HG03139 (cell line): ENCODE measurements around the gene ILDR2.

Experiments used
- ATAC-seq: cut with Tn5 transposase; IDR thresholded peaks from one replicate; pipeline ENCODE4 v1.9.1; 2021; ENCODE audit not compliant: unreplicated experiment

Gene ILDR2

DNA sequence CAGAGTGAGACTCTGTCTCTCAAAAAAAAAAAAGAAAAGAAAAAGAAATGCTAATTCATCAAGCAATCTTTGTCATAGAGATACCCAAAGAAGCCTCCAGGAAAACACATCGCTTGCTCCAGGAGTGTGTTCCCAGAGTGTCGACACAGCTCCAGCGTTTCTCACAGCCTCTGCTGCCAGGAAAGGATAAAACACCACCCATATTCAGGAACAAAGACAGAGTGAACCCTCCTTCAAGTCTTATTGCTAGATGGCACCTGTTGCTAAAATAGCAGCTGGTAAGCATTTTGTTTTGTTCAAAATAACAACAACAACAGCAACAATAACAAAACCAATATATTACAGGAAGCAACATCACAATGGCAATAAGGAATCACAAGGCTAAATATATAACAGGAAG, 3.1 kb downstream of the ILDR2 start:
- no peak for ATAC-seq

DNA sequence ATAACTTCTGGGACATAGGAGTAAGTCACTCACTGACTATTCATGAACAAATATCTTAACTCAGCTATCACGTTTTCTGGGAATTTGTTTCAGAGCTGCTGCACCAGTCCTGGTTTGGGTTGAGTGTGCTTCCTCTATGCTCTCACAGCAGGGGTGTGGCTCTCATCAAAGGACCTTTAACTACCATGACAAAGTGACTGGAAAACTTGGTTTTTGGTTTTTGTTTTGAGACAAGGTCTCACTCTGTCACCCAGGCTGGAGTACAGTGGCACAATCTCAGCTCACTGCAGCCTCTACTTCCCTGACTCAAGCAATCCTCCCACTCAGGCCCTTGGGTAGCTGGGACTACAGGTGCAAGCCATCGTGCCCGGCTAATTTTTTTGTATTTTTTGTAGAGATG, 4.1 kb downstream of the ILDR2 start:
- ATAC-seq: no peak

DNA sequence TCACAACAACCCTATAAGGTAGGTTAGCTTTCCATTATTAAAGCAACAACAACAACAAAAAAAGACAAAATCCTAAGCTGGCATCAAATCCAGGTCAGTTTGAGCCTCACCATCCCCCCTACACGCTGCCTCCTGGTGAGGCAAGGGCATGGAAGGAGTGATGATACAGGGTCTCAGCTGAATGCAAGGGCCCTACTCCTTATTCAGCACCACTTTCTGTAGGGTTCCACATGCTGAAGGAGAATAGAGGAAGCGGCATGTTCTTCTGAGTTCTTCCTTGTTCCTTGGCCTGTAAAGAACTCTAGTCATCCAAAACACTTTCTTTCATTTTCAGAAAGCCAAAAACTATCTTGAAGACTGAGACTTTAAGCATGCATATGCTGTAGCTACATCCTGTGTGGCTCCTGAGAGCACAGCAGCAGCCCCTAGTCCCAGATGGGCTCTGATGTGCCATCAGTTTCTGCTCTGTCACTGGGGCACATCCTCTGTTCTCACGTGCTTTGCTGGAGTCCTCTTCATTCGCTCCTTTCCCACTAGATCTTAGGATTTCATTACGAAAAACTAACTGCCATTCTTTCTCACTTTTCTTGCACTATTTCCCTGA, 6.2 kb downstream of the ILDR2 start:
- peak; percentile 80 for ATAC-seq

DNA sequence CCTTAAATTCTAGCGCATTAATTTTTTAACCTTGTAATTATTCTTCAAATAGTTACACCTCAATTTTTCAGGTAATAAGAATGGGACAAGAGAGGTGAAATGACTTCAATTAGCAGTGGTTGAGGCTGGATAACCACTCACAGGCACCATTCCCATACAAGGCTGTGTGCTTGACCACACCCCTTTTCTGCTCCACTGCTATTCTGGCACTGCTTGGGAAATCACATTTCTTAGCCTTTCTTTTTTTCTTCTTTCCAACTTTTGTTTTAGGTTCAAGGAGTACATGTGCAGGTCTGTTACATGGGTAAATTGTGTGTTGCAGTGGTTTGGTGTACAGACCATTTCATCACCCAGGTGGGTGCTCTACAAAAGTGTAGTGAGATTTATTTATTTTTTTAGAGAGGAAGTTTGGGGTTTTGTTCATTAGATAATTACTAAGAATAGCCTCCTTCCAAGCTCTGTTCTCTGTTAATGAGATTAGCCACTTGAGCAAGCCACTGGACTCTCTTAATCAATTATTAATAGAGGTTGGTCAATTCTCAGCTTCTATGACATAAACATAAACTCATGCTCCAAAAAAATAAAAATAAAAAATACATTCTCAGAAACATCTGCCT, 14.4 kb downstream of the ILDR2 start:
- ATAC-seq: peak; percentile 81

DNA sequence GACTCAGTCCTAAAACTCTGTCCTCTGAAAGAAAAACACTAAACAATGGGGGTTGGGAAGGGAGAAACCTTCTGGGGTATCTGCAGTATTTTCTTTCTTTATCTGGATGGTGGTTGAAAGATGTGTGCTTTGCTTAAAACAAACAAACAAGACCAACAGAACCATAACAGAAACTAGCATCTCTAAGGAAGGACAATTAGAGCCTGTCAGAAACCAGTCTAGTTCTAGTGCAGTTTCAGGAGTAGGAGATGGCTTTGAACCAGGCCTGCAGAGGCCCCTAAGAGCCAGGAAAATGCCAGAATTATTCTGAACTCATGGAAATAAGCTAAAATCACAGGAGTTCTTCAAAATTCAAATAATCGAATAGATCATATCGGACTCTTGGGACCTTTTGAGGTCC, 18.5 kb downstream of the ILDR2 start:
- ATAC-seq: no peak

DNA sequence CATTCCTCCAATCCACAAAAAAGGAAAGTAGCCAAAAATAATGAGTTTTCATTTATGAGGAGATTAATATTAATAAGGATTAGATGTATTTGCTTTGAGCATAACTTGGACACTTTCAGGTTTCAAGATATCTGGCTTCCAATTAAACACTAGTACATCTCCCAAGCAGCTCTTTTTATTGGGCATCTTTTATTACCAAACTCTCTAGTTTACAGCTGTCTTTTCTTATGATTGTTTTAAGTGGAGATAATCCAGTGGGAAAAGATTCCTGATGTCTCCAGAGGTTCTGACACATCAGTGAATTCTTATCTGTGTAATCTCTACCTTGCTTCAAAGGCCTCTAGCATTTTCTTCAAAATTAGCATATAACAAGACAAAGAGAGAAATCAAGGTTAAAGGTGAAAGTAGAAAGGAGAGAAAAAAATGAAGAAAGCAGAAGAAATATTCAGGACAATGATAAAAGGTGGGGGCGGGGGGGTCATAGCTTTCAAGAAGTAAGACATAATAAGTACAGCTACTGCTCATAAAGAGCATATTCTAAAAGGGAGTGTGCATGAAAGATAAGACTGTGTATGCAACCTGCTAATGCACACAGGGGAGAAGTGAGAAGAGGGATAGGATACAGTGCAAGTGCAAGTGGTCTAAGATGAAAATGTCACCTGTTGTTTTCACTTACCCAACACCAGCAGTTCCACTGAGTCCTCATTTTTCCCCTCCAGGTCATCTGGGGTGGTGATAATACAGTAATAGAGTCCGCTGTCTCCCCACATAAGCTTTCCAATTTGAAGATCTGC, 19.1 kb downstream of the ILDR2 start:
- ATAC-seq: no peak

DNA sequence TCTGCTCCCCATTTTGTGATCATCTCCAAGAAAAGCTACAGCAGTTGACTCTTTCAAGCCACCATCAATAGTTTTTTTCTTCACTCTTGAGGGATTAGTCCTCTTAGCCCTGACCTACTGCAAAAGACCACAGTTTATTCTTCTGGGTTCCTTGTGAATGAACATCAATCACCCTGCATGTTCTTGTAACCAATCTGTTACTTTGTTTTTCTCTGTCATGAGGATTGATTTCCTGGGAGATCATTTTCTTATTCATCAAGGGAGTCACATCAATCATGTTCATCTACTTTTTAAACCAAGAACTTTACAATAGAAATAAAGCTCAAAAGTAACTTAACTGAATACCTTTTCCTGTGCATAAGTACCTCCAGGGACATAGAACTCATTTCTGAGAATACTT, 21.8 kb downstream of the ILDR2 start:
- no peak for ATAC-seq

DNA sequence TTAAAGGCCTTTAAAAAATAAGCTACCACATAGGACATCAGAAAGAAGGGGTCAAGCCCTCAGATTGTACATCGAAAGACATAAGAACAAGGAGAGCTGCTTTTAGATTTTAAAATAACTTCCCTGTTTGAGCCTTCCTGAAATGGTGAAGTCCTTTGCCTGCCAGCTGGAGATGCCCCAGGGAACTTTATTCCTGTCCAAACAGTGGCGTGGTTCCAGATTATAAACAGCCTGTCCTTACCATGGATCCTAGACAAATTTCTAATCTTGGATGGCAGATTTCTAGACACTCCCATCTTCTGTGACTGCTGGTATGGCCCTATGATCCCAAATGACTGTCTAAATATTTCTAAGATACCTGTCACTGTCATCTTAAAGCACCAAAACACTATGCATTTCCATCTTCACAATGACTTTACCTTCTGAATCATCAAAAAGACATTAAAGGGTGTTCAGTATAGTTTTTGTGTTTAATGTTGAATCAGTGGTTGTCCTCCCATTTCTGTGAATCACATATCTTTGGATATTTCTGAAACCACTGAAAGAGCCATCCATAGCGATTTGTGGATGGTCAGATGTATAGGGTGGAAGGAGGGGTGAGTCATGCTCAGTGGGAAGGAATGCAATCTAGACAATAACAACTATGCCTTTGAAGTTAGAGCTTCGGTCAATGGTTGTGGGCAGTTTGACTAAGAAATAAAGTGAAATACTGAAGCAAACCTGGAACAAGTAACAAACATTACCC, 23.2 kb downstream of the ILDR2 start:
- ATAC-seq: no peak

DNA sequence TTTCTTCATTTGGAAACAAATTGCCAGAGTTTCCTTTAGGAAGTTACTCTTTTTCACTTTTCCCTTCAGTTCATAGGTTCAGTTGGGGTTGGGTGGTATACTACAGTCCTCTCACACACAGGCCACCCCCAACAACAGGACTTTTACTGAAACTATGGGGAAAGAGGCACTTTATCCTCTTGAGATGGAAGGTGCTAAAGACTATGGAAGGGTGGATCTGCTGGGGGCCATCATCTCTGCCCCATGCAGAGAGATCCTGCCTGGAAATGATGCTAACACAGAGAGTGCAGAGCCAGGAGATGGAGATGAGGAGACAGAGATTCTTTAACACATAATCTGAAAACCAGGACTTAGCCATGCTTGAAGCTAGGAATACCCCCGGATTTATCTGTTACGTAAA, 24.3 kb downstream of the ILDR2 start:
- no peak for ATAC-seq

DNA sequence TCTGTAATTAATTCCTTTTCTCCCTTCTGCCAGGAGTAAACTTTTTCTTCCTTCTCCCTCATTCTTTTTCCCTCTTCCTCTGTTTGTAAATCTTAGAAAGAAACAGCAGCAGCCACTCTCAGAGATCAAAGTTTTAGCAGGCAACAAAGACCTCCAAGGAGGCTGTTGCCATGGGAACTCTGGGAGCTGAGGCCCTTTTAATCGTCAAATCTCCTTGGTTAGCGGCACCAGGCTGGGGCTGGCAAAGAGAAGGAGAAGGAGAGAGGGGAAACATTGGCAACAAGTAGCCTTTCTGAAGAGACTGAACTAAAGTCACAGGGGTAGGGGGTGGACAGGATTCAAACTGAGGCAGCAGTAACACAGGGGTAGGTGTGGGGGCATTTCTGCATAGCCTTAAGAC, 25.2 kb downstream of the ILDR2 start:
- ATAC-seq: no peak

DNA sequence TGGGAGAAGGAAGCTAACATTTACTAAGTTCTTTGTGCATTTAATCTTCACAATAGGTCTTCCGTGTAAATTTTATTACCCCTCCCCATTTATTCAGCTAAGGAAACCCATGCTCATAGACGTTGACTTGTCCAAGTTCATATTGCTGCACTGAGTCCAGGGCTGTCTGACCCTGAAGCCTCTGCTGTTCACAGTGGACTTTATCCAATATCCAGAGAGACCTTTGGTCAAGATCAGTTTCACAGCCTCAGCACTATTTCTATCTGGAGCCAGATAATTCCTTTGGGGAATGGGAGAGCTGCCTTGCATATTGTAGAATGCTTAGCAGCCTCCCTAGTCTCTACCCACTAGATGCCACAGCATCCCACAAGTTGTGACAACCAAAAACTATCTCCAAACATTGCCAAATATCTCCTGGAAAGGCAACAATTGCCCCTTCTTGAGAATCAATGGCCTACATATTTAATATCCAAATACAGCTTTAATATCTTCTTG, 26.4 kb downstream of the ILDR2 start:
- ATAC-seq: no peak

DNA sequence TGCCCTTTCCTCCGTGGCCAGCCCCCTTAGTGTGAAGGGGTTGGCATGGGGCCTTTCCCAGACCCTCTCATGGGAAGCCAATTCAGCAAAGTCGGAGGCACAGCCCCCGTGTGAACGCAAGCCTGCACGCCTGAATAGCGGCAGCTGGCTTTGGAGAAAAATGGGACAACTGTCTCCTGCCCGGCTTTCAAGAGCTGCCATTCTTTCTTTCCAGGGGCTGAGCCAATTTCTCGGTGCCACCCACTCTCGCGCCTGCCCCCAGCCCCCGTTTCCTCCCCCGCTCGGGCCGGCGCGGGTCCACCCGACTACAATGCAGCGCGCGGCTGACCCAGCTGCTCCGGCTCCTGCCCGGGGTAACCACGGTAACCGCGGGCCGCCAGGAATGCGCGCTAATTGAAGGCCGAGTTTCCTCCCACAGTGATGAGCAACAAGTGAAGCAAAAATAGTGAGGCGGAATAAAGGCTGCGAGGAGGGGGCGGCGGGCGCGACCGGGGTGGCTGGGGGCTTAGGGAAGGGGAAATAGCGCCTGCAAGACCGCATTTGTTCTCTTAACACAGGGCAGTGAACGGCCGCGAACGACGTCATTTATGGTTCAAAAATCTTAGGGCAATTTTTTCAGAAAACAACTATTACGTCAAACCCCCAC, 27.8 kb downstream of the ILDR2 start:
- ATAC-seq: no peak

DNA sequence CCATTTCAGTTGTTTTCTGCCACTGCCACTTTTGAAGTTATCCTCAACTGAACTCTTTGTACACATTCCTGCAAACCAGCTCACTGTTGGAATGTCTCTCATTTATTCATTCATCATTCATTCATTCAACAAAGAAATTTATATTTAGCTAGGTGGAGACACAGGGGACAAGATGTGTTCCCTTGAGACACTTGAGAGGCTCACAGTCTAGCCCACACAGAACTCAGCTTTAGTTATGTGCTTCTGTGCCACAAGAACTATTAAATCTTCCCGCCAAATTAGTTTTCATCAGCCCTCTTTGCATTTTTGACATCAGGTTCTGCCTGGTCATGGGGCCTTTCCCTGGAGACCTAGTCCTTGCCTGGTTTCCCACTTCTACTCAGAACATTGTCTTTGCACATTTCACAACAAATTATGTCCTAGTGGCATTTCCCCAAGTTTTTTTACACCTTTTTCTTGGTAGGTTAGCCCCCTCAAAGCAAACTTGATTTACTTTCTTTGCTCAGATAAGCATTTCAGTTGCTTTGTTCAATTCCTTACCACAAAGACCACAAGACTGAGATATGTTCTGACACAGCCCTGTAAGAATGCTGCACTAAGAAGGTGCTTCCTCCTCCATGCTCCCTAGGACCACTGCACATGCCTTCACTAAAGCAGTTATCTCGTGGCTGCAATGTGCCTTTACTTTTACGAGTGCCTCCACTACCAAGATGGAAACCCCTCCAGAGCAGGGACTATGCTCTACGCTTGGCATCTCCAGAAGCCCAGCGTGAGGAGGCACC, 31.0 kb downstream of the ILDR2 start:
- ATAC-seq: no peak

DNA sequence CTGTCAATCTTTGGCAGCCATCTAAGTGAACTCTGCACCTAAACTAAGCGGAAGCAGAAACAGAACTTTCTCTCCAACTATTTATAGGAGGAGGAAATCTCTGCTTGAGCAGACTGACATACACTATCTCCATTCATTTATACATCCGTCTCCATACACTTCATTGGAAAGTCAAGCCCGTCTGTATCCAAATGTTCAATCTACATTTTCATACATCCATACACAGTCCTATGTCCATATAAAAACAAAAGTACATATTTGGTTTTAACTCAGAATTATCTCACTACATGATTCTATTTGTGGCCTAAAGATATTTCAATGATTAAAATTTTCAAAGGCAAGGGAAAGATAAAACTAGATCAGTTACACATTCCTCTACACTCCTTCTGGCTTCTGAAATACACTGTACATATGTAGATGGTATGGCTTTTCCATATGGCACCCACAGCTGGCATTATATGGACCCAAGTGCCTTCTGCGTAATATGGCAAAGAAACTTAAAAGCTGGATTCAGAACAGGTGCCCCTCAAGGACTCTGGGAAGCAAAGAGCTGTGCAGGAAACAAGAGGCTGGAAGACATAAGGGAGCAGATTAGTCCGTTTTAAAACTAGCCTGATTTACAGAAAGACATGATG, 35.5 kb downstream of the ILDR2 start:
- no peak for ATAC-seq

DNA sequence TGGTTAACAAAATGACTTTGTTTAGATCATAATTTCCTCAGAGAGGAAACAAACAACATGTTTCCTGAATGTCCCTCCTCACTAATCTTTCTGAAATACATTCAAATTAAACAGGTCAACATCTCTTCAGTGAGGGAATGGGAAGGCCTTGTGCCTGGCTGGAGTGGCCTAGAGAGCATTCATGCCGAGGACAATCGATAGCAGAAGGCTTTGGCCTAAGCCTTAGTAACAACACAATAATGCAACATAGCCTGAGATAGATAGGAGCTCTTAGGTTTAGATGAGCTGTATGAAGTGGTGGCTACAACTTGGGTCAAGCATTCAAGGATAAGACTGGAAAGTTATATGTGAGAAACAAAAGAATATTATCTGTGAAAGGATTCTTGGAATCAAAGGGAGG, 37.4 kb downstream of the ILDR2 start:
- ATAC-seq: no peak

DNA sequence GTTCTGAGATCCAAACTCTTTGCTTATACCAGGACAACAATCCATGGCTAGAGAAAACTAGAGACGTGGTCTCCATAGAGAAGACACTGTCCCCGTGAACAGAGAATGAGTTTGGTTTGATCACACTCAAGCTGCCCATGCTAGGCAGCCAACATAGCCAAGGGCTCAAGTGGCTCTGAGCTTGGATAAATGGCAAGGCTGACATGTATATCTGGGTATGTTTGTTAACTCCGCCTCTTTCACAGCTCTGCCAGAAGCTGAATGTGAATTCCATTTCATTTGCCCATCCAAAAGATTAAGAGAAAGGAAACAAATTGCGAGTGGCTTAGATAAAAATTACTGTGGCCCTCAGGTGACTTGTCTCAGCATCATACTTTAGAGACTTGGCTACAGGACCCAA, 38.0 kb downstream of the ILDR2 start:
- ATAC-seq: no peak

DNA sequence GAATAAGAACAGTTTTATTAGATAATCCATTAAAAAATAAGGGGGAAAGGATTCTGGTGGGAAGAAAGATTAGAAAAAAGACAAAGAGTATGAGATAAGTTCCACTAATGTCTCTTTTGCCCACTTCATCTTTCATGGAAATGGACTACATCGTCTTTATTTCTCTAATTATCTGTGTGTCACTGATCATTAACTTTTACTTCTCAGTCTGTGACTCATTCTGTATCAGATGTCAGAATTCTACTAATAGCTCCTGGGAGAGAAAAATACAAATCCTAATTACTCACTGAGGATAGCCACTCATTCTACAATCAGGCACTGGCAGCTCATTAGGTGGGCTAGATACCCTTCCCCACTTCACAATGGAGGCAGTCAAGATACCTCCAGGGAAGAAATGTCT, 41.7 kb downstream of the ILDR2 start:
- no peak for ATAC-seq

DNA sequence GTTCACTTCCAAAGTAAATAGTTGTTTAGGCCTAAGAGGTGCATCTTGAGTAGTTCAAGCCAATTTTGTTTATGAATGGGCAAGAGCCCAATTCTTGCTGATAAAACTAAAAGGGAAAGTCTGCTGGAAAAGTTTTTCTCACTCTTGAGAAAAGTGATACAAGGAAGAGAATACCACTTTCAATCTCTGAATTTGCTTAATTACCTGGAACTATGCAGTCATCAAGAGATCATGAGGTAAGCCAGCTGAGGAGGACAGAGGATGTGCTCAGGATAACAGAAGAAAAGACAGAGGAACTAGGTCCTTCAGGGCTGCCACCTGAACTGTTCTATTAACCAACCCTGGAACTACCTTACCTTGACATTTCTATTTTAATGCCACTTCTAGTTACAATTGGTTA, 42.2 kb downstream of the ILDR2 start:
- ATAC-seq: no peak

DNA sequence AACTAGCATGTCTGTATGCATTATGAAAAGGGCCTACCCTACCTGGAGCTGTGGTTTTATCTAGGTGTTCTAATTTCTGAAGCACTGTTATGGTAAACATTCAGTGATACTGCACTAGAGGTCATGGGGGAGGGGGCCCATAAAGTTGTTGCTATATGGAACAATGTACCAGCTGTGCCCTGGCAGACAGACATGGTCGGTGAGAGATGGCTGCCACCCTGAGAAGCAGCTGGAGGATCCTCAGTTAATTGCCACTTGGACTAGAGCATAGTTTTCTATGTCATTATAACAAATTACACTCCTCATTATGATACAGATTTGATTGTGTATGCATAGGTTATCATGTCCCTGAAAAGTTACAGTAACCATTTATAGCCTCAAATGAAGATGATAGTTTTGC, 45.4 kb downstream of the ILDR2 start:
- ATAC-seq: no peak

DNA sequence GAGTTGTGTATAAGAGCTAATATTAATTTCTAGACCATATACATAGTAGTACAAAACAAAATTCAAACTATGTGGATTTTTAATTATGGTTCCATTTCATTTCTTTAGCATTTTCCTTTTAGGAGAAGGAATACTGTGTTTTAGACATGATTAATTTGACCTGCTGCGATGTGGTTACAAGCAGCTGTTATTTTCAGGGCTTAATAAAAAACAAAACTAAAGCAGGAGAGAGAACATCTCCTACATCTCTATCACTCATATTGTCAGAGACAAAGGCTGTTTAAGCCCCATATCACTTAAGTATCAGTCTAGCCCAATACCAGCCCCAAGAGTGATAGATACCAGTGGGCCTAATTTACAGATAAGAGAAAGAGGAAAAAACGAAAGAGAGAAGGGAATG, 47.6 kb downstream of the ILDR2 start:
- ATAC-seq: no peak
